Small intestine (tissue), 7 donors: ENCODE data around the gene MUC20. TPM values are rescaled to one million over a fixed set of nuclear protein-coding genes. Genes with fewer than 3 reads are reported as not detected.
"Not testable (repeated sequence)": the region's sequence is repeated elsewhere in the genome, so short reads cannot be mapped to it uniquely, and the experiment has no call there.

Source experiments
- DNase-seq, 2 donors: peaks; one replicate each; pipeline versions ENCODE4 v3.0.0 to v3.0.0-alpha.2; 2013
- FAIRE-seq: peaks from 2 replicates; lab custom pipeline; 2012; peaks lifted over from hg19 to GRCh38; lab: Jason Lieb, UNC
- H3K27ac ChIP-seq, 3 donors: one replicate each; pipeline ENCODE4 v1.5.1; 2013; ENCODE audit warnings: low read length in 2 of 3, mild to moderate bottlenecking in 2 of 3, control low read depth in 1 of 3, inconsistent platforms in 1 of 3, low read depth in 1 of 3, moderate library complexity in 1 of 3
- H3K27me3 ChIP-seq, 3 donors: one replicate each; pipeline ENCODE4 v1.6.1; 2013; ENCODE audit warnings: low read length in 3 of 3, inconsistent platforms in 1 of 3; ENCODE audit not compliant: control insufficient read depth in 3 of 3, insufficient read depth in 3 of 3
- H3K36me3 ChIP-seq, 3 donors: one replicate each; pipeline ENCODE4 v1.6.1; 2013; ENCODE audit warnings: low read length in 3 of 3, inconsistent platforms in 1 of 3, low read depth in 1 of 3, mild to moderate bottlenecking in 1 of 3, moderate library complexity in 1 of 3; ENCODE audit not compliant: control insufficient read depth in 3 of 3, insufficient read depth in 2 of 3
- H3K4me1 ChIP-seq, 3 donors: one replicate each; pipeline ENCODE4 v1.6.1; 2013; ENCODE audit warnings: low read length in 2 of 3, inconsistent platforms in 1 of 3, low read depth in 1 of 3, mild to moderate bottlenecking in 1 of 3, moderate library complexity in 1 of 3; ENCODE audit not compliant: control insufficient read depth in 3 of 3, insufficient read depth in 2 of 3
- H3K4me3 ChIP-seq, 3 donors: one replicate each; pipeline ENCODE4 v1.5.1; 2013; ENCODE audit warnings: low read length in 3 of 3, control low read depth in 1 of 3, inconsistent platforms in 1 of 3, low read depth in 1 of 3, mild to moderate bottlenecking in 1 of 3, moderate library complexity in 1 of 3
- H3K9me3 ChIP-seq, 2 donors: one replicate each; pipeline ENCODE4 v1.6.1; 2013; ENCODE audit warnings: low read depth in 1 of 2, low read length in 1 of 2; ENCODE audit not compliant: control insufficient read depth in 2 of 2, insufficient read depth in 1 of 2
- WGBS, 3 donors: extraction: QIAGEN DNeasy Blood & Tissue Kit; methylation state at CpG; one replicate each; pipeline ENCODE4 v1.1.7; 2013; 5-methylcytosine and 5-hydroxymethylcytosine counted together
- polyA plus RNA-seq, 4 donors: library from polyadenylated mRNA; stranded (reverse) in 3 of 4; unstranded in 1 of 4; fragments of 200-250 nt in 3 of 4; fragments of 120-200 nt in 1 of 4; gene quantifications; one replicate each; pipeline versions ENCODE4 v1.2.1 to v1.2.3, GENCODE V29; 2013
- donor health status: healthy with polysubstance abuse.
- donor health status: control.
- donor health status: control.
- donor health status: Bipolar disorder and iron deficiency.
- donor health status: healthy.

MUC20 gene
- polyA plus RNA-seq, 4 donors, result 16.8 to 54.6 (median 22.3) TPM

DNA sequence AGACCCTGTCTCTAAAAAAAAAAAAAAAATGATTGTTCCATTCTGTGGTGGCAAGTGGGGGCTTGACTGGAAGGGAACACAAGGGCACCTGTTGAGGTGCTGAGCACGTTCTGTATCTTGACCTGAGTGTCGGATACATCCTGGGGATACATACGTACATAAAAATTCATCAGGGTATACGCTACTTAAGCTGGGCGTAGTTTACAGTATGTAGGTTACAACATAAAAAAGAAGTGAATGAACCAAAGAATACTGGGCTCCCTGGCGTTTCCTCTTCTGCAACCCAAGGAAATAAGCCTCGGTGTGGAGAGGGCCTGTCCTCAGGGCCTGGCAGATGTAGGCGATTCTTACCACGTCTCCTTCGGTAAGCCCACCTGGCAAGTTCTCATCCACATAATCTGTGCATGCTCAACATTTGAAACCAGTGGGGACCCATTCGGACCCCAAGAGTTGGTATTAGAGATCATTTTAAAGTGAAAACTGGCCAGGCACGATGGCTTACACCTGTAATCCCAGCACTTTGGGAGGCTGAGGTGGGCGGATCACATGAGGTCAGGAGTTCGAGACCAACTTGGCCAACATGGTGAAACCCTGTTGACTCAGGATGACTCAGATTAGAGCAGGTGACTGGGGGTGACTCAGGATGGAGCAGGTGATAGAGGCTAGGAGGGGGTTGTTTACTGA lies 5.1 kb upstream of the MUC20 start:
- DNase-seq (peak; percentile 86 to 89), FAIRE-seq (no peak)
- peaks cover 0 to 24% (median 3%) of the 10 kb centered on the region in 3 donors for H3K4me1 ChIP-seq
- H3K36me3 ChIP-seq, result peaks cover 0 to 32% (median 11%) of the 10 kb centered on the region in 3 donors
- H3K27ac ChIP-seq, result peak overlapping the region in 1 of 3 donors; percentile 11
- no peaks in the 10 kb centered on the region for H3K27me3 ChIP-seq
- peaks cover 0 to 4% of the 10 kb centered on the region in 2 donors for H3K9me3 ChIP-seq
- 75 to 77% (median 77%) methylated on average over 14 of the region's 14 CpGs for WGBS, 3 donors
- H3K4me3 ChIP-seq, result no peak overlapping the region

DNA sequence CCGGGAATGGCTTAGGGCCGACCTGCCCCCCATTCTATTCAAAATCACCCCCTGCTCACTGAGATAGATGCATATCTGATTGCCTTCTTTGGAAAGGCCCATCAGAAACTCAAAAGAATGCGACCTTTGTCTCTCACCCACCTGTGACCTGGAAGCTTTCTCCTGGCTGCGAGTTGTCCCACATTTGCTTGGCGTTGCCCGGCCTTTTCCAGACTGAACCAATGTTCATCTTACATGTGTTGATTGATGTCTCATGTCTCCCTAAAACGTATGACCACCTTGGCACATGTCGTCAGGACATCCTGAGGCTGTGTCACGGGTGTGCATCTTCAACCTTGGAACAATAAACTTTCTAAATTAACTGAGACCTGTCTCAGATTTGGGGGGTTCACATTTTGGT lies 3.4 kb upstream of the MUC20 start:
- H3K9me3 ChIP-seq, result peaks cover 0 to 4% of the 10 kb centered on the region in 2 donors
- WGBS, 3 donors, result 66 to 74% (median 71%) methylated on average over 9 of the region's 9 CpGs
- H3K27ac ChIP-seq, result no peak overlapping the region
- DNase-seq (peak in 1 of 2 donors; percentile 50), FAIRE-seq (no peak)
- peaks cover 0 to 35% (median 6%) of the 10 kb centered on the region in 3 donors for H3K4me1 ChIP-seq
- peaks cover 0 to 18% (median 8%) of the 10 kb centered on the region in 3 donors for H3K36me3 ChIP-seq
- H3K4me3 ChIP-seq, result no peak overlapping the region
- H3K27me3 ChIP-seq, result no peaks in the 10 kb centered on the region

DNA sequence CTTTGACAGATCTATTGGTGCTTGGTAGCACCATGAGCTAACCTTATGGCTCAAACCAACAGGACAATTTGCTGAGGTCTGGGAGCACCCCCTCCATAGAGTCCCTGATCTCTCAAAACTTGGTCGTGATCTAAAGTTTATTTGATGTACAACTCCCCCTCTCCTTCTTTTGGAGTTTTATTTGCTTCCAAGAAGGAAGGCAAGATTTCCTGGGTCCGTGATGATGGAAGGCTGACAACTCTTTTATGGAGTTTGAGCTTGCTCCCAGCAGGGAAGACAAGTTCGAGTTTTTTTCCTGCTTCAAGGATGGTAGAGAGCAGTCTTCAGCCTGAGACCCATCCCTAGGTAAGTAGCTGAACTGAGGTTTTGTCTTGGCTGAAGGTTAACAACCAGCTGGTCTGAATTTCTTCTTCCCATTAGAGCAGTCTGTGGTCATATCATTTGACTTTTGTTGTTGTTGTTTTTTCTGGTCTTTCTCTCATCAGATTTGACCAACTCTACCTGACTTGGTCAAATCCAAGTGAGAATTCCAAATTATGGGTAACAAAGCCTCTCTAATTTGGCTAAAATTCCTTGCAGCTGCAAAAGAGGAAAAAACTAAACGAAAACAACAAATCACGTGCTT lies 2.8 kb upstream of the MUC20 start:
- peaks cover 0 to 39% (median 6%) of the 10 kb centered on the region in 3 donors for H3K4me1 ChIP-seq
- H3K4me3 ChIP-seq, result no peak overlapping the region
- no peak for FAIRE-seq
- H3K9me3 ChIP-seq, result peaks cover 0 to 4% of the 10 kb centered on the region in 2 donors
- DNase-seq, result peak in 1 of 2 donors; percentile 36
- H3K27ac ChIP-seq, result no peak overlapping the region
- H3K36me3 ChIP-seq, result peaks cover 0 to 16% (median 8%) of the 10 kb centered on the region in 3 donors
- no peaks in the 10 kb centered on the region for H3K27me3 ChIP-seq
- WGBS, 3 donors, result 61 to 71% (median 70%) methylated on average over 5 of the region's 5 CpGs

DNA sequence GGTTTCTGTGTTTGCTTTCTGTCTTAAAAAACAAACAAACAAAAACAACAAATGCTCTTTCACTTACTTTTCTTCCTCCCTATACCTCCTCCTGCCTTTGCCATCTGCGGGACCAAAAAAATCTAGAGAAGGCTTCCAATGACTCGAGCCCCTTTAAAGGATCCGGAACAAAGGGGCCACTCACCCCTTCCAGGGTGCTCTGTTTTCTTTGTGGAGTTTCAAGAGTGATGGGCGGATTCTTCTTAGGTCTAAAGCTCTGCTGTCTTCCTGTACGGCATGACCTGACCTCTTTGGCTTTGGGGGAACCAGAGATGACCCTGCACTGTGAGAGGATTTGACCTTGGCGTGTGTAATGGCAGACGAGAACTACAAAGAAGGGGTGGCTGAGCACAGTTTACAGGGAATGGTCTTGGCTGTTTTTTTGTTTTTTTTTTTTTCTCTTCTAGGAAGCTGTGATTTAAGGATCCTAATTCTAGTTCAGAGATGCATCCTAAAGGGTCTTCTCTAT lies 2.2 kb upstream of the MUC20 start:
- WGBS, 3 donors, result 64 to 89% (median 84%) methylated on average over 7 of the region's 7 CpGs
- Histone ChIP-seq H3K27ac (no peak overlapping the region), H3K4me1 (peaks cover 0 to 39% (median 6%) of the 10 kb centered on the region in 3 donors), H3K27me3 (no peaks in the 10 kb centered on the region), H3K36me3 (peaks cover 0 to 14% (median 8%) of the 10 kb centered on the region in 3 donors), H3K9me3 (peaks cover 0 to 4% of the 10 kb centered on the region in 2 donors), H3K4me3 (no peak overlapping the region)
- FAIRE-seq (no peak), DNase-seq (peak in 1 of 2 donors; percentile 39)

DNA sequence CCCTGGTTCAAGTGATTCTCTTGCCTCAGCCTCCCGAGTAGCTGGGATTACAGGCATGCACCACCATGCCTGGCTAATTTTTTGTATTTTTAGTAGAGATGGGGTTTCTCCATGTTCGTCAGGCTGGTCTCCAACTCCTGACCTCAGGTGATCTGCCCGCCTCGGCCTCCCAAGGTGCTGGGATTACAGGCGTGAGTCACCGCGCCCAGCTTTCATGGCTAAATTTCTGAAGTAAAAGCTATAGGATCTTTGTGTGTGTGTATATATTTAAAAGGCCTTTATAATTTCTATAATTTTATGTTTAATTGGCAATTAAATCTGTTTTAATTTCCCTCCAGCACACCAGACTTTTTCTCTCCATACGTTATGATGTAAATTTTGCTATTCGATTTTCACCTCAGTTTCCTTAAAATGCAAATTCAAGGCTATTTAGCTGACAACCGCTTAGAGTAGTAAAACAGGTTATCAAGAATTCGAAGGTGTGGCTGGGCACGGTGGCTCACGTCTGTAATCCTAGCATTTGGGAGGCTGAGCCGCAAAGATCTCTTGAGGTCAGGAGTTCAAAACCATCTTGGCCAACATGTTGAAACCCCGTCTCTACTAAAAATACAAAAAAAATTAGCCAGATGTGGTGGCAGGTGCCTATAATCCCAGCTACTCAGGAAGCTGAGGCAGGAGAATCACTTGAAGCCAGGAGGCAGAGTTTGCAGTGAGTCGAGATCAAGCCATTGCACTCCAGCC lies 1.1 kb upstream of the MUC20 start:
- H3K9me3 ChIP-seq, H3K27me3 ChIP-seq, FAIRE-seq, H3K36me3 ChIP-seq, H3K27ac ChIP-seq, H3K4me3 ChIP-seq: not testable (repeated sequence)
- 41 to 75% (median 59%) methylated on average over 16 of the region's 16 CpGs for WGBS, 3 donors
- peaks cover 0 to 39% (median 6%) of the 10 kb centered on the region in 3 donors for H3K4me1 ChIP-seq
- DNase-seq, result peak; percentile 82 to 83

DNA sequence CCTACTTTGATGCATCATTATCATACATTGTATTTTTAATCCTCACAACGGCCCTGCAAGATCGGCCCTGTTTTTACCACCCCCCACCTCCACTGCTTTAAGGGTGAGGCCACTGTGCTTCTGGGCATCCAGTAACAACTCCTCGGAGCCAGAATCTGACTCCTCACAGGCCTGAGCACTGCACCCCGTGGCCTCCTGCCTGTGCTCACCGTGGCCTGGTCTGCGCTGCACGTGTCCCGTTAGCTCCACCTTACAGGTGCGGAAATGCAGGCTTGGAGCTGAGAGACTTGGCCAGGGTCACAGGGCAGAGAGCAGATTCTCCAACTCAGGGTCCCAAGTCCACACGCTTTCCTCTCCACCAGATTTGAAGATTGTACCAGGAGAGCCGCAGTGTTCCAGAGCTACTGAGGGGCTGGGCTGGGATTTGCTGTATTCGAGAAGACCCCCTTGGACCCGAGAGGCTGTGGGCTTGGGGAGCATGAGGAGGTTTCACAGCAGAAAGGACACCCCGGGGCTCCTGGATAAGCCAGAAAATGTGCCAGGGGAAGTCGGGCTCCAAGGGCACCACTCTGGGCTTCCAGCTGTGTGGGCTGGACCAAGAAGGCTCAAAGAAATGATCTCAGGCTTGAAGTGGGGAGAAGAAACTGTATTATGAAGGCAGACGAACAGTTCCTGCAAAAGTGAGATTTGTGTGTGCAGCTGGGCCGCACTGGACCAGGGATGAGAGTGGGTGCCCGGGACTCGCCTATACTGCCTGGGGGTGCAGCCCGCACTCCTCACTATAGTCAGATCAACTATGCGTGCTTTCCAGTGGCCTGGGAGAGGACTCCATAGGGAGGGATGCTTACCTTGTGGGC lies 1.6 kb downstream of the MUC20 start:
- peak overlapping the region in 2 of 3 donors; percentile 54 to 62 for H3K27ac ChIP-seq
- not testable (repeated sequence) for H3K36me3 ChIP-seq, FAIRE-seq, H3K27me3 ChIP-seq, H3K9me3 ChIP-seq
- DNase-seq, result peak in 1 of 2 donors; percentile 68
- peak overlapping the region in 1 of 3 donors; percentile 52 for H3K4me3 ChIP-seq
- H3K4me1 ChIP-seq, result peaks cover 0 to 31% (median 6%) of the 10 kb centered on the region in 3 donors
- WGBS, 3 donors, result 38 to 71% (median 55%) methylated on average over 14 to 17 of the region's 21 CpGs

DNA sequence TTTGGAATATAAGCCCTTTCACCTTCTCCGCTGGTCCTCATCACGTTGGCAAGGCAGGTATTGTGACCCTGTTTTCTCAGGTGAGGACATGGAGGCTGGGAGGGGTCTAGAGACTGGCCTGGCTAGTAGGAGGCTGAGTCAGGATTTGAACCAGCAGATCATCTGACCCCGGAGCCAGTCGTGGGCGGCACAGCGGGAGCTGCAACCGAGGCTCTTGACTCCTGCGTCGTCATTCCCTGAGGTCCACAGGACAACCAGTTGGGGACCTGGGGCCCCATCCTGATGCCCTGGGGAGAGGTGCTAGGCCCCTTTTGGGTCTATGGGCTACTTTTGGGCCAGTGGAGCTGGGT lies 2.2 kb downstream of the MUC20 start:
- peak in 1 of 2 donors; percentile 36 for DNase-seq
- Histone ChIP-seq H3K4me1 (peaks cover 0 to 34% (median 6%) of the 10 kb centered on the region in 3 donors), H3K27ac (peak overlapping the region in 2 of 3 donors; percentile 54 to 62), H3K4me3 (peak overlapping the region in 1 of 3 donors; percentile 52)
- not testable (repeated sequence) for H3K27me3 ChIP-seq, H3K9me3 ChIP-seq, H3K36me3 ChIP-seq, FAIRE-seq
- WGBS, 3 donors, result 65 to 76% (median 71%) methylated on average over 6 to 7 of the region's 9 CpGs
